Neural cell (in vitro differentiated cells): ENCODE measurements around the gene HIVEP1. TPM values are rescaled to one million over a fixed set of nuclear protein-coding genes. Genes with fewer than 3 reads are reported as not detected.

ENCODE experiments used
- H2AFZ ChIP-seq: fragments of 200-600, 300-800 bp; sonication (generic), shearing (Covaris generic); 2 replicates; pipeline ENCODE4 v1.6.0; 2014; ENCODE audit warnings: low read depth, mild to moderate bottlenecking, antibody characterized with exemption, low read length, moderate library complexity
- H3F3A ChIP-seq: fragments of 200-600 bp; shearing (Covaris generic); 2 replicates; pipeline ENCODE4 v1.6.1; 2016; ENCODE audit warnings: mild to moderate bottlenecking, moderate library complexity, mixed read lengths, antibody characterized with exemption, low read length; ENCODE audit not compliant: insufficient read depth, poor library complexity, severe bottlenecking
- H3K27ac ChIP-seq: fragments of 200-600, 300-800 bp; sonication (generic), shearing (Covaris generic); 2 replicates; pipeline ENCODE4 v1.5.1; 2014; ENCODE audit warnings: mild to moderate bottlenecking, low read length, moderate library complexity
- H3K27me3 ChIP-seq: fragments of 300-800, 200-600 bp; sonication (generic), shearing (Covaris generic); 2 replicates; pipeline ENCODE4 v1.6.0; 2014; ENCODE audit warnings: mild to moderate bottlenecking, low read depth, low read length, moderate library complexity; ENCODE audit not compliant: insufficient read depth
- H3K36me3 ChIP-seq: fragments of 300-800, 200-600 bp; sonication (generic), shearing (Covaris generic); 2 replicates; pipeline ENCODE4 v1.5.1; 2014; ENCODE audit warnings: mild to moderate bottlenecking, antibody characterized with exemption, low read length, moderate library complexity; ENCODE audit not compliant: insufficient read depth
- H3K4me2 ChIP-seq: fragments of 300-800, 200-600 bp; sonication (generic), shearing (Covaris generic); 2 replicates; pipeline ENCODE4 v1.6.0; 2014; ENCODE audit warnings: mild to moderate bottlenecking, low read length
- H3K4me3 ChIP-seq: fragments of 300-800, 200-600 bp; sonication (generic), shearing (Covaris generic); 2 replicates; pipeline ENCODE4 v1.5.1; 2014; ENCODE audit warnings: mild to moderate bottlenecking, low read length, moderate library complexity
- H3K79me2 ChIP-seq: fragments of 200-600 bp; shearing (Covaris generic); replicated peaks from 2 replicates; pipeline ENCODE4 v1.6.0; 2014; ENCODE audit warnings: mild to moderate bottlenecking, low read length, moderate library complexity; ENCODE audit not compliant: insufficient read depth
- H3K9ac ChIP-seq: fragments of 300-800, 200-600 bp; sonication (generic), shearing (Covaris generic); 2 replicates; pipeline ENCODE4 v1.6.1; 2016; ENCODE audit warnings: mild to moderate bottlenecking, low read length, mixed read lengths
- H3K9me2 ChIP-seq: fragments of 200-600 bp; shearing (Covaris generic); 2 replicates; pipeline ENCODE4 v1.6.1; 2016; ENCODE audit warnings: mild to moderate bottlenecking, low read length, mixed read lengths; ENCODE audit not compliant: insufficient read depth
- H3K9me3 ChIP-seq: fragments of 200-600, 300-800 bp; sonication (generic), shearing (Covaris generic); 2 replicates; pipeline ENCODE4 v1.6.1; 2016; ENCODE audit warnings: mild to moderate bottlenecking, mixed run types, low read length, moderate library complexity, mixed read lengths
- H4K20me1 ChIP-seq: fragments of 200-600 bp; shearing (Covaris generic); 2 replicates; pipeline ENCODE4 v1.6.1; 2016; ENCODE audit warnings: mild to moderate bottlenecking, mixed run types; ENCODE audit not compliant: insufficient read depth
- EP300 ChIP-seq: fragments of 450-650 bp; conservative IDR thresholded peaks from 2 replicates; pipeline ENCODE4 v1.6.1; 2014; ENCODE audit warnings: antibody characterized with exemption, mild to moderate bottlenecking, moderate library complexity; ENCODE audit not compliant: poor library complexity, severe bottlenecking
- EZH2 ChIP-seq: fragments of 200-600, 300-800 bp; shearing (Covaris generic), sonication (generic); IDR thresholded peaks from 2 replicates; pipeline ENCODE4 v1.6.1; 2014; ENCODE audit warnings: antibody characterized with exemption, low read length, borderline replicate concordance, mild to moderate bottlenecking; ENCODE audit not compliant: insufficient read depth, poor library complexity, severe bottlenecking
- MXI1 ChIP-seq: fragments of 450-650 bp; conservative IDR thresholded peaks from 2 replicates; pipeline ENCODE4 v1.6.1; 2014; ENCODE audit warnings: antibody characterized with exemption, mild to moderate bottlenecking; ENCODE audit not compliant: poor library complexity, severe bottlenecking
- POLR2AphosphoS5 ChIP-seq: IDR thresholded peaks from 2 replicates; pipeline ENCODE4 v1.6.1; 2012
- RAD21 ChIP-seq: fragments of 450-650 bp; conservative IDR thresholded peaks from 2 replicates; pipeline ENCODE4 v1.6.1; 2014; ENCODE audit warnings: antibody characterized with exemption, mild to moderate bottlenecking, moderate library complexity
- SMC3 ChIP-seq: fragments of 450-650 bp; conservative IDR thresholded peaks from 2 replicates; pipeline ENCODE4 v1.6.1; 2014; ENCODE audit warnings: antibody characterized with exemption, mild to moderate bottlenecking, moderate library complexity; ENCODE audit not compliant: poor library complexity
- TAF1 ChIP-seq: IDR thresholded peaks from 2 replicates; pipeline ENCODE4 v1.6.1; 2012; ENCODE audit warnings: low read depth
- polyA plus RNA-seq: library from polyadenylated mRNA; depleted of rRNA; stranded (reverse); fragments of >200 nt; gene quantifications from 2 replicates; pipeline ENCODE4 v1.2.3, GENCODE V29; 2014
- TF ChIP-seq, protein P1 (sequence below): IDR thresholded peaks from 2 replicates; pipeline ENCODE4 v1.6.1; 2012; ENCODE audit warnings: borderline replicate concordance
- TF ChIP-seq, protein P2 (sequence below): fragments of 450-650 bp; IDR thresholded peaks from 2 replicates; pipeline ENCODE4 v1.5.1; 2014; ENCODE audit warnings: antibody characterized with exemption, mild to moderate bottlenecking, moderate library complexity; ENCODE audit not compliant: poor library complexity, severe bottlenecking

The HIVEP1 gene
- polyA plus RNA-seq, 1 donor from 2014 or later: 3.6 TPM

DNA sequence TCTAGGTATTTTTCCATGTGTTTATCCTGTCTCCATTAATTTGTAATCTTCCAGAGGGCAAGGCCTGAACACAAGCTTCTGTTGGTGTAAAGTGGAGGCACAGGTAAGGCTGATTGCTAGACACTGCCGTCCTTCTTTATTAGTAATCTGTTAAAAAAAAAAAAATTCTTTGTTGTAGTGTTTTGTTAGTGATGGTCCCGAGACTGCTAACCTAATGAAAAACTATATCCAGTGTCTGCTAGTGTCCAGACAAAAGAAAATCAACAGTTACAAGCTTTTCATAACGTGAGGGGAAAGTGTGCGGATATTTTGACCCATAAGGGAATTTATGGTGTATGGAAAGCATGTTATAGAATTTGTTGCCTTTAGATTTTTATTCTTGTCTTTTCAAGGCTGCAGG is 4.2 kb upstream of the HIVEP1 start:
- no peaks in the 10 kb centered on the region for H3K9me3 ChIP-seq

DNA sequence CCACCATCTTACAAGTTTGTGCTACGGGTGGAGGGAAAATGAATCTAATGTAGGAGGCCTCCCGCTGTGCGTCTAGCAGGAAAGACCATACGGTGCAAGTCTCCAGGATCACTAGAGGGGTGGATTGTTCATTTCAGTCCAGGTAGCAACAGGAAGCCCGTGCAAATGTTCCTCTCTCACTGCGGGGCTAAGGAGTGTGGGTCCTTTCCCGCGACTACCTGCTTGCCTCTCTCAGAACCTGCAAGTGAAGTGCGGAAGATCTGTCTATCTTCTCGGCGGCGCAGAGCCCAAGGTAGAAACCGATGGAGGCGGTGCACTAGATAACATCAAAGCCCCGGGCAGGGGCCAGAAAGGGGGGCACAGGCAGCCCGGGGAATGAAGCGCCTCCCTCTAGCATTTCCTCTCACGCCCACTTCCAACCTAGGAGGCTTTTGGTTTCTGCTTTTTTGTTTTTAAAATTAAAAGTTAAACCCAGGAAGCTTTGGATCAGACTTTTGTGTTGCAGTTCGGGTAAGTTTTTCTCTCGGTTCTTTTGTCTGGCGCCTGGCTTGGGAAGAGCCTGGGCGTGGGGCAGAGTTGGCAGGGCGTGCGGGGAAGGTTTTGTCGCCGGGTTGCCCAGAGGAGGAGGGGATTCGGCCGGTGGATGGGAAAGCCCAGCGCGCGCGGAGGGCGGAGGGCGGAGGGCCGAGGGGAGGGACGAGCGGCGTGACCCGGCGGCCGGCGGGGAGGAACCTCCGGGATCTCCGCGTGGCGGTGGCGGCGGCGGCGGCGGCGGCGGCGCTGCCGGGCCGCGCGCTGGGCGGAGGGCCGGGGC is 3.5 kb upstream of the HIVEP1 start:
- H3K9ac ChIP-seq: peak overlapping the region; percentile 62

More for the DNA sequence above, 4.2 kb upstream of the HIVEP1 start:
- Histone ChIP-seq H3F3A (no peaks in the 10 kb centered on the region), H3K9ac (no peak overlapping the region), H3K9me2 (no peaks in the 10 kb centered on the region), H3K27me3 (no peaks in the 10 kb centered on the region), H3K4me2 (peak overlapping the region; percentile 83), H3K36me3 (no peaks in the 10 kb centered on the region), H4K20me1 (no peaks in the 10 kb centered on the region), H3K79me2 (no peaks in the 10 kb centered on the region), H2AFZ (no peak overlapping the region), H3K27ac (peak overlapping the region; percentile 61), H3K4me3 (peak overlapping the region; percentile 72)
- TF ChIP-seq EP300: no peak
- no peak for TF ChIP-seq MXI1
- TF ChIP-seq, protein P1, sequence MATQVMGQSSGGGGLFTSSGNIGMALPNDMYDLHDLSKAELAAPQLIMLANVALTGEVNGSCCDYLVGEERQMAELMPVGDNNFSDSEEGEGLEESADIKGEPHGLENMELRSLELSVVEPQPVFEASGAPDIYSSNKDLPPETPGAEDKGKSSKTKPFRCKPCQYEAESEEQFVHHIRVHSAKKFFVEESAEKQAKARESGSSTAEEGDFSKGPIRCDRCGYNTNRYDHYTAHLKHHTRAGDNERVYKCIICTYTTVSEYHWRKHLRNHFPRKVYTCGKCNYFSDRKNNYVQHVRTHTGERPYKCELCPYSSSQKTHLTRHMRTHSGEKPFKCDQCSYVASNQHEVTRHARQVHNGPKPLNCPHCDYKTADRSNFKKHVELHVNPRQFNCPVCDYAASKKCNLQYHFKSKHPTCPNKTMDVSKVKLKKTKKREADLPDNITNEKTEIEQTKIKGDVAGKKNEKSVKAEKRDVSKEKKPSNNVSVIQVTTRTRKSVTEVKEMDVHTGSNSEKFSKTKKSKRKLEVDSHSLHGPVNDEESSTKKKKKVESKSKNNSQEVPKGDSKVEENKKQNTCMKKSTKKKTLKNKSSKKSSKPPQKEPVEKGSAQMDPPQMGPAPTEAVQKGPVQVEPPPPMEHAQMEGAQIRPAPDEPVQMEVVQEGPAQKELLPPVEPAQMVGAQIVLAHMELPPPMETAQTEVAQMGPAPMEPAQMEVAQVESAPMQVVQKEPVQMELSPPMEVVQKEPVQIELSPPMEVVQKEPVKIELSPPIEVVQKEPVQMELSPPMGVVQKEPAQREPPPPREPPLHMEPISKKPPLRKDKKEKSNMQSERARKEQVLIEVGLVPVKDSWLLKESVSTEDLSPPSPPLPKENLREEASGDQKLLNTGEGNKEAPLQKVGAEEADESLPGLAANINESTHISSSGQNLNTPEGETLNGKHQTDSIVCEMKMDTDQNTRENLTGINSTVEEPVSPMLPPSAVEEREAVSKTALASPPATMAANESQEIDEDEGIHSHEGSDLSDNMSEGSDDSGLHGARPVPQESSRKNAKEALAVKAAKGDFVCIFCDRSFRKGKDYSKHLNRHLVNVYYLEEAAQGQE: no peak
- TF ChIP-seq, protein P2, sequence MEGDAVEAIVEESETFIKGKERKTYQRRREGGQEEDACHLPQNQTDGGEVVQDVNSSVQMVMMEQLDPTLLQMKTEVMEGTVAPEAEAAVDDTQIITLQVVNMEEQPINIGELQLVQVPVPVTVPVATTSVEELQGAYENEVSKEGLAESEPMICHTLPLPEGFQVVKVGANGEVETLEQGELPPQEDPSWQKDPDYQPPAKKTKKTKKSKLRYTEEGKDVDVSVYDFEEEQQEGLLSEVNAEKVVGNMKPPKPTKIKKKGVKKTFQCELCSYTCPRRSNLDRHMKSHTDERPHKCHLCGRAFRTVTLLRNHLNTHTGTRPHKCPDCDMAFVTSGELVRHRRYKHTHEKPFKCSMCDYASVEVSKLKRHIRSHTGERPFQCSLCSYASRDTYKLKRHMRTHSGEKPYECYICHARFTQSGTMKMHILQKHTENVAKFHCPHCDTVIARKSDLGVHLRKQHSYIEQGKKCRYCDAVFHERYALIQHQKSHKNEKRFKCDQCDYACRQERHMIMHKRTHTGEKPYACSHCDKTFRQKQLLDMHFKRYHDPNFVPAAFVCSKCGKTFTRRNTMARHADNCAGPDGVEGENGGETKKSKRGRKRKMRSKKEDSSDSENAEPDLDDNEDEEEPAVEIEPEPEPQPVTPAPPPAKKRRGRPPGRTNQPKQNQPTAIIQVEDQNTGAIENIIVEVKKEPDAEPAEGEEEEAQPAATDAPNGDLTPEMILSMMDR: no peak
- no peak for TF ChIP-seq POLR2AphosphoS5
- TF ChIP-seq TAF1: no peak
- TF ChIP-seq RAD21: no peak
- TF ChIP-seq SMC3: no peak
- TF ChIP-seq EZH2: no peak

More for the DNA sequence above, 3.5 kb upstream of the HIVEP1 start:
- H3K27me3 ChIP-seq: no peaks in the 10 kb centered on the region
- H2AFZ ChIP-seq: peak overlapping the region; percentile 75
- H3K9me3 ChIP-seq: no peaks in the 10 kb centered on the region
- no peaks in the 10 kb centered on the region for H3K79me2 ChIP-seq
- no peaks in the 10 kb centered on the region for H4K20me1 ChIP-seq
- H3K4me3 ChIP-seq: peak overlapping the region; percentile 72
- no peaks in the 10 kb centered on the region for H3K36me3 ChIP-seq
- H3K9me2 ChIP-seq: no peaks in the 10 kb centered on the region
- peak overlapping the region; percentile 61 for H3K27ac ChIP-seq
- TF ChIP-seq, protein P2: no peak
- TF ChIP-seq EZH2 (no peak), TAF1 (peak; percentile 35), MXI1 (peak; percentile 72), SMC3 (peak; percentile 49), EP300 (no peak), POLR2AphosphoS5 (no peak), RAD21 (peak; percentile 48)
- TF ChIP-seq, protein P1: no peak
- no peaks in the 10 kb centered on the region for H3F3A ChIP-seq
- H3K4me2 ChIP-seq: peak overlapping the region; percentile 83
